Adrenal gland (tissue), 5 donors: Measurements from ENCODE around the gene UCP2.

Source experiments
- POLR2A ChIP-seq, 2 donors: fragments of 450-650 bp; IDR thresholded peaks; one replicate each; pipeline ENCODE4 v1.6.1; 2017; ENCODE audit warnings: antibody characterized with exemption in 2 of 2, mild to moderate bottlenecking in 2 of 2, moderate library complexity in 1 of 2
- TF ChIP-seq, protein P1 (sequence below), 6 experiments: fragments of 450-650 bp in 4 of 6; fragments of 200-600 bp in 2 of 6; sonication (generic) in 1 of 6; IDR thresholded peaks; 1 replicate in 5 of 6; 2 replicates in 1 of 6; pipeline versions ENCODE4 v1.5.1 to v1.8.0; 2016 to 2021; ENCODE audit warnings: antibody characterized with exemption in 6 of 6, mild to moderate bottlenecking in 2 of 6, moderate library complexity in 1 of 6
- donor health status: DM: no; HTN: no; CAD: no.

DNA sequence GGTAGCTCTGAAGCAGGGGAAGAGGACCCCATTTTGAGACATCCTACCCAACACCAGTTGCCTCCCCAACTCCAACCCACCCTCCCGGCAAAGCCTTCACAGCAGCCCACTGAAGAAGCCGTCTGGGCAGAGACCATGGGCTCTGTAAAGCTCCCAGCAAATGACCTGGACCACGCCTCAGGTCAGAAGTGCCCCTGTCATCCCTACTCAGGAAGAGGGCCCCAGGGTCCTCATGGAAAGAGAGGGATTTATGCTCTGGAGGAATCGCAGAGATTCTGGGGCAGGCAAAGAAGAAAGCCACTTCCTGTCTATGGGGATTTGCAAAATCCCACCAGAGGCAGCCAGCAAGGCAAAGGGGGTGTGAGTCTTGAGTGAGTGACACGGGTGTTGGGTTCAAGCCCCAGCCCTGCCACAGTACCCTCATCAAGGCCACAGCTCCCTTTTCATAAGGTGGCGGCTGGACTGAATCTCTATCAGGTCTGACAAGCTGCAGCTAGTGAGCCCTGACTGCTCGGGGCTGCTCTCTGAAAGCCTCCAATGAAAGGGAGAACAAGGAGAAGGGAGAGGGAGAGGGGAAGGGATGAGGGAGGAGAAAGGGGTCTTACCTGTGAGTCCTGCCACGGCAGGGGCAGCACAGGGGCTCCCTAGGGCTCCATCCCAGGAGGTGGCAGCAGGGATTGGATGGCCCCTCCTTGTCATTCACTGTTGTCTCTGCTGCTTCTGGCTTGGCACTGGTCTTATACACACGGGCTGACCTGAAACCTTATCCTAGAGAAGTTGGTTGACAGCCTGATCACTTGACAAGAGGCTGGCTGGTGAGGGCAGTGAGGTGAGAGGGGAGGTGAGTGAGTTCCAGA, 26.0 kb upstream of the UCP2 start, which contains the start of gene UCP3:
- TF ChIP-seq, protein P1, sequence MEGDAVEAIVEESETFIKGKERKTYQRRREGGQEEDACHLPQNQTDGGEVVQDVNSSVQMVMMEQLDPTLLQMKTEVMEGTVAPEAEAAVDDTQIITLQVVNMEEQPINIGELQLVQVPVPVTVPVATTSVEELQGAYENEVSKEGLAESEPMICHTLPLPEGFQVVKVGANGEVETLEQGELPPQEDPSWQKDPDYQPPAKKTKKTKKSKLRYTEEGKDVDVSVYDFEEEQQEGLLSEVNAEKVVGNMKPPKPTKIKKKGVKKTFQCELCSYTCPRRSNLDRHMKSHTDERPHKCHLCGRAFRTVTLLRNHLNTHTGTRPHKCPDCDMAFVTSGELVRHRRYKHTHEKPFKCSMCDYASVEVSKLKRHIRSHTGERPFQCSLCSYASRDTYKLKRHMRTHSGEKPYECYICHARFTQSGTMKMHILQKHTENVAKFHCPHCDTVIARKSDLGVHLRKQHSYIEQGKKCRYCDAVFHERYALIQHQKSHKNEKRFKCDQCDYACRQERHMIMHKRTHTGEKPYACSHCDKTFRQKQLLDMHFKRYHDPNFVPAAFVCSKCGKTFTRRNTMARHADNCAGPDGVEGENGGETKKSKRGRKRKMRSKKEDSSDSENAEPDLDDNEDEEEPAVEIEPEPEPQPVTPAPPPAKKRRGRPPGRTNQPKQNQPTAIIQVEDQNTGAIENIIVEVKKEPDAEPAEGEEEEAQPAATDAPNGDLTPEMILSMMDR (IDR thresholded peaks at IDR 0.05) = no peak
- TF ChIP-seq POLR2A (IDR thresholded peaks at IDR 0.05) = no peak
